Neural cell (in vitro differentiated cells): Measurements from ENCODE around the gene DLG2. TPM values are rescaled to one million over a fixed set of nuclear protein-coding genes. Genes with fewer than 3 reads are reported as not detected.

Experiments used
- H2AFZ ChIP-seq: fragments of 200-600, 300-800 bp; sonication (generic), shearing (Covaris generic); 2 replicates; pipeline ENCODE4 v1.6.0; 2014; ENCODE audit warnings: low read depth, mild to moderate bottlenecking, antibody characterized with exemption, low read length, moderate library complexity
- H3F3A ChIP-seq: fragments of 200-600 bp; shearing (Covaris generic); 2 replicates; pipeline ENCODE4 v1.6.1; 2016; ENCODE audit warnings: mild to moderate bottlenecking, moderate library complexity, mixed read lengths, antibody characterized with exemption, low read length; ENCODE audit not compliant: insufficient read depth, poor library complexity, severe bottlenecking
- H3K27ac ChIP-seq: fragments of 200-600, 300-800 bp; sonication (generic), shearing (Covaris generic); 2 replicates; pipeline ENCODE4 v1.5.1; 2014; ENCODE audit warnings: mild to moderate bottlenecking, low read length, moderate library complexity
- H3K27me3 ChIP-seq: fragments of 300-800, 200-600 bp; sonication (generic), shearing (Covaris generic); 2 replicates; pipeline ENCODE4 v1.6.0; 2014; ENCODE audit warnings: mild to moderate bottlenecking, low read depth, low read length, moderate library complexity; ENCODE audit not compliant: insufficient read depth
- H3K36me3 ChIP-seq: fragments of 300-800, 200-600 bp; sonication (generic), shearing (Covaris generic); 2 replicates; pipeline ENCODE4 v1.5.1; 2014; ENCODE audit warnings: mild to moderate bottlenecking, antibody characterized with exemption, low read length, moderate library complexity; ENCODE audit not compliant: insufficient read depth
- H3K4me2 ChIP-seq: fragments of 300-800, 200-600 bp; sonication (generic), shearing (Covaris generic); 2 replicates; pipeline ENCODE4 v1.6.0; 2014; ENCODE audit warnings: mild to moderate bottlenecking, low read length
- H3K4me3 ChIP-seq: fragments of 300-800, 200-600 bp; sonication (generic), shearing (Covaris generic); 2 replicates; pipeline ENCODE4 v1.5.1; 2014; ENCODE audit warnings: mild to moderate bottlenecking, low read length, moderate library complexity
- H3K79me2 ChIP-seq: fragments of 200-600 bp; shearing (Covaris generic); replicated peaks from 2 replicates; pipeline ENCODE4 v1.6.0; 2014; ENCODE audit warnings: mild to moderate bottlenecking, low read length, moderate library complexity; ENCODE audit not compliant: insufficient read depth
- H3K9ac ChIP-seq: fragments of 300-800, 200-600 bp; sonication (generic), shearing (Covaris generic); 2 replicates; pipeline ENCODE4 v1.6.1; 2016; ENCODE audit warnings: mild to moderate bottlenecking, low read length, mixed read lengths
- H3K9me2 ChIP-seq: fragments of 200-600 bp; shearing (Covaris generic); 2 replicates; pipeline ENCODE4 v1.6.1; 2016; ENCODE audit warnings: mild to moderate bottlenecking, low read length, mixed read lengths; ENCODE audit not compliant: insufficient read depth
- H3K9me3 ChIP-seq: fragments of 200-600, 300-800 bp; sonication (generic), shearing (Covaris generic); 2 replicates; pipeline ENCODE4 v1.6.1; 2016; ENCODE audit warnings: mild to moderate bottlenecking, mixed run types, low read length, moderate library complexity, mixed read lengths
- H4K20me1 ChIP-seq: fragments of 200-600 bp; shearing (Covaris generic); 2 replicates; pipeline ENCODE4 v1.6.1; 2016; ENCODE audit warnings: mild to moderate bottlenecking, mixed run types; ENCODE audit not compliant: insufficient read depth
- CTCF ChIP-seq: fragments of 450-650 bp; IDR thresholded peaks from 2 replicates; pipeline ENCODE4 v1.5.1; 2014; ENCODE audit warnings: antibody characterized with exemption, mild to moderate bottlenecking, moderate library complexity; ENCODE audit not compliant: poor library complexity, severe bottlenecking
- EP300 ChIP-seq: fragments of 450-650 bp; conservative IDR thresholded peaks from 2 replicates; pipeline ENCODE4 v1.6.1; 2014; ENCODE audit warnings: antibody characterized with exemption, mild to moderate bottlenecking, moderate library complexity; ENCODE audit not compliant: poor library complexity, severe bottlenecking
- EZH2 ChIP-seq: fragments of 200-600, 300-800 bp; shearing (Covaris generic), sonication (generic); IDR thresholded peaks from 2 replicates; pipeline ENCODE4 v1.6.1; 2014; ENCODE audit warnings: antibody characterized with exemption, low read length, borderline replicate concordance, mild to moderate bottlenecking; ENCODE audit not compliant: insufficient read depth, poor library complexity, severe bottlenecking
- MXI1 ChIP-seq: fragments of 450-650 bp; conservative IDR thresholded peaks from 2 replicates; pipeline ENCODE4 v1.6.1; 2014; ENCODE audit warnings: antibody characterized with exemption, mild to moderate bottlenecking; ENCODE audit not compliant: poor library complexity, severe bottlenecking
- POLR2AphosphoS5 ChIP-seq: IDR thresholded peaks from 2 replicates; pipeline ENCODE4 v1.6.1; 2012
- RAD21 ChIP-seq: fragments of 450-650 bp; conservative IDR thresholded peaks from 2 replicates; pipeline ENCODE4 v1.6.1; 2014; ENCODE audit warnings: antibody characterized with exemption, mild to moderate bottlenecking, moderate library complexity
- REST ChIP-seq: IDR thresholded peaks from 2 replicates; pipeline ENCODE4 v1.6.1; 2012; ENCODE audit warnings: borderline replicate concordance
- SMC3 ChIP-seq: fragments of 450-650 bp; conservative IDR thresholded peaks from 2 replicates; pipeline ENCODE4 v1.6.1; 2014; ENCODE audit warnings: antibody characterized with exemption, mild to moderate bottlenecking, moderate library complexity; ENCODE audit not compliant: poor library complexity
- TAF1 ChIP-seq: IDR thresholded peaks from 2 replicates; pipeline ENCODE4 v1.6.1; 2012; ENCODE audit warnings: low read depth
- polyA plus RNA-seq: library from polyadenylated mRNA; depleted of rRNA; stranded (reverse); fragments of >200 nt; gene quantifications from 2 replicates; pipeline ENCODE4 v1.2.3, GENCODE V29; 2014

Gene DLG2
- polyA plus RNA-seq, 1 donor from 2014 or later = 179 TPM

DNA sequence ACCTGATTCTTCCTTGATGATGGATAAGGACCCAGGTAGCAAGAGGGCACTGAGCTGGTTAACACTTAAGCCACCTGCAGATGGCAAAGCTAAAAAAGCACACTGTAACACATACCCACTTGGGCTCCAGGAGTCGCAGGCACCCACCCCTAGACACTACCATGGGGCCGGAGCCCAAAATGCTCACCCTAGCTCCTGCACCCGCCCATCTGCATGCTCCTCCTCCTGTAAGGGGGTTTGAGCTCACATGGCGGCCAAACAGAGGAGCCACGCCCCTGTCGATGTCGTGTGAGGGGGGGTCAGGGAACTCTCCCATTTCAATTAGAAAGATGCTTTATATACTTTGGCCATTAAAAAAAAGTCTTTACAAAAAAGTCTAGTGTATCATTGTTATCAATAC, 370.7 kb downstream of the DLG2 start:
- Histone ChIP-seq H3K27me3 (no peaks in the 10 kb centered on the region), H3K27ac (no peak overlapping the region), H3F3A (no peaks in the 10 kb centered on the region), H3K9me3 (no peaks in the 10 kb centered on the region), H3K79me2 (no peaks in the 10 kb centered on the region), H3K36me3 (no peaks in the 10 kb centered on the region), H4K20me1 (no peaks in the 10 kb centered on the region), H3K9ac (no peak overlapping the region), H2AFZ (no peak overlapping the region), H3K9me2 (no peaks in the 10 kb centered on the region), H3K4me2 (no peak overlapping the region), H3K4me3 (no peak overlapping the region)
- no peak for TF ChIP-seq EZH2
- TF ChIP-seq POLR2AphosphoS5 = no peak
- no peak for TF ChIP-seq TAF1
- TF ChIP-seq SMC3 = no peak
- TF ChIP-seq RAD21 = no peak
- no peak for TF ChIP-seq CTCF

DNA sequence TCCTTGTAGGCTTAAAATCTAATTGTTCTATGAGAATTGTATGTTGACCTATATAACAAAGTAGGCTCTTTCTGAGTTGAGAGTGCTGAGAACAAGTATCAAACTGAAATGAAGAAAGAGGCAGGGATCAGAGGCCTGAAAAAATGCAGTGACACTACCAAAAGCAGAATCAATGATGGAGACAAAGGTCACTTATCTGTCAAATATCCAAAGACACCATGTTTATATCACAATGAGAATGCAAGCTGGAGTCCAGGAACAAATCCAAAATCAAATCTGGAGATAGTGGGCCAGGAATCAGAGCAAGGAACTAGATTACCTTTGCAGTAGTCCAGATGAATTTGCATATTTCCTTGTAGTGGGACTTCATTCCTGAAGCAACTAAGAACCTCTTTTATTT, 377.7 kb downstream of the DLG2 start:
- H3K27ac ChIP-seq = no peak overlapping the region
- no peaks in the 10 kb centered on the region for H4K20me1 ChIP-seq
- H3K4me2 ChIP-seq = no peak overlapping the region
- no peaks in the 10 kb centered on the region for H3K36me3 ChIP-seq
- no peaks in the 10 kb centered on the region for H3K9me3 ChIP-seq
- H3K4me3 ChIP-seq = no peak overlapping the region
- no peaks in the 10 kb centered on the region for H3K79me2 ChIP-seq
- no peak overlapping the region for H2AFZ ChIP-seq
- no peak for TF ChIP-seq TAF1
- no peak for TF ChIP-seq RAD21
- no peak for TF ChIP-seq EZH2
- TF ChIP-seq POLR2AphosphoS5 = no peak
- no peak for TF ChIP-seq CTCF
- TF ChIP-seq REST = no peak
- no peak for TF ChIP-seq SMC3
- TF ChIP-seq MXI1 = no peak
- no peak for TF ChIP-seq EP300
- no peak overlapping the region for H3K9ac ChIP-seq
- no peaks in the 10 kb centered on the region for H3K9me2 ChIP-seq
- H3K27me3 ChIP-seq = no peaks in the 10 kb centered on the region
- H3F3A ChIP-seq = no peaks in the 10 kb centered on the region
